Astrocyte (in vitro differentiated cells and primary cell): ENCODE measurements around the gene MS4A1. TPM values are rescaled to one million over a fixed set of nuclear protein-coding genes. Genes with fewer than 3 reads are reported as not detected.

Experiments
- DNase-seq: peaks from one replicate; pipeline ENCODE4 v3.0.0-alpha.2; 2010; ENCODE audit warnings: low read depth
- FAIRE-seq: peaks from 2 replicates; lab custom pipeline; 2011; peaks lifted over from hg19 to GRCh38; lab: Jason Lieb, UNC
- H2AFZ ChIP-seq: 2 replicates; pipeline ENCODE4 v1.6.0; 2012; ENCODE audit warnings: low read depth, low read length, inconsistent platforms
- H3K27ac ChIP-seq: 2 replicates; pipeline ENCODE4 v1.5.1; 2011; ENCODE audit warnings: low read depth, low read length, inconsistent platforms
- H3K27me3 ChIP-seq: 2 replicates; pipeline ENCODE4 v1.6.0; 2011; ENCODE audit warnings: low read length, inconsistent platforms; ENCODE audit not compliant: insufficient read depth
- H3K36me3 ChIP-seq: 2 replicates; pipeline ENCODE4 v1.5.1; 2011; ENCODE audit warnings: low read length, inconsistent platforms; ENCODE audit not compliant: insufficient read depth
- H3K4me1 ChIP-seq: 2 replicates; pipeline ENCODE4 v1.5.1; 2011; ENCODE audit warnings: low read length, inconsistent platforms; ENCODE audit not compliant: insufficient read depth
- H3K4me2 ChIP-seq: 2 replicates; pipeline ENCODE4 v1.6.0; 2012; ENCODE audit warnings: low read length, inconsistent platforms
- H3K4me3 ChIP-seq: 2 replicates; pipeline ENCODE4 v1.5.1; 2011; ENCODE audit warnings: low read depth, mild to moderate bottlenecking, low read length, inconsistent platforms; ENCODE audit not compliant: insufficient read depth
- H3K79me2 ChIP-seq: 2 replicates; pipeline ENCODE4 v1.6.0; 2012; ENCODE audit warnings: mild to moderate bottlenecking, low read length, inconsistent platforms; ENCODE audit not compliant: insufficient read depth
- H3K9ac ChIP-seq: 2 replicates; pipeline ENCODE4 v1.6.0; 2012; ENCODE audit warnings: mild to moderate bottlenecking, low read length, inconsistent platforms
- H3K9me3 ChIP-seq: 2 replicates; pipeline ENCODE4 v1.5.1; 2012; ENCODE audit warnings: low read depth, mild to moderate bottlenecking, low read length, inconsistent platforms; ENCODE audit not compliant: insufficient read depth
- H4K20me1 ChIP-seq: 2 replicates; pipeline ENCODE4 v1.6.0; 2012; ENCODE audit warnings: low read length, inconsistent platforms; ENCODE audit not compliant: insufficient read depth
- H3K27ac Mint-ChIP-seq: one replicate; pipeline ENCODE4 v1.8.0; 2021; ENCODE audit warnings: mild to moderate bottlenecking, mixed read lengths; ENCODE audit not compliant: unreplicated experiment
- H3K27me3 Mint-ChIP-seq: one replicate; pipeline ENCODE4 v1.8.0; 2021; ENCODE audit warnings: low read depth, mixed read lengths; ENCODE audit not compliant: unreplicated experiment
- H3K36me3 Mint-ChIP-seq: one replicate; pipeline ENCODE4 v1.8.0; 2021; ENCODE audit warnings: low read depth, mixed read lengths; ENCODE audit not compliant: unreplicated experiment
- H3K4me1 Mint-ChIP-seq: one replicate; pipeline ENCODE4 v1.8.0; 2021; ENCODE audit warnings: low read depth, mixed read lengths; ENCODE audit not compliant: unreplicated experiment
- H3K4me3 Mint-ChIP-seq: one replicate; pipeline ENCODE4 v1.8.0; 2021; ENCODE audit warnings: mild to moderate bottlenecking, moderate library complexity, mixed read lengths; ENCODE audit not compliant: unreplicated experiment
- H3K9me3 Mint-ChIP-seq: one replicate; pipeline ENCODE4 v1.8.0; 2021; ENCODE audit warnings: mild to moderate bottlenecking, mixed read lengths; ENCODE audit not compliant: unreplicated experiment
- CTCF ChIP-seq: IDR thresholded peaks from 2 replicates; pipeline ENCODE4 v1.5.1; 2011; ENCODE audit warnings: low read depth, mild to moderate bottlenecking, inconsistent platforms, low read length, moderate library complexity; ENCODE audit not compliant: insufficient read depth
- EZH2 ChIP-seq: IDR thresholded peaks from 2 replicates; pipeline ENCODE4 v1.6.1; 2012; ENCODE audit warnings: mild to moderate bottlenecking, low read length, inconsistent platforms; ENCODE audit not compliant: insufficient read depth
- total RNA-seq: library from RNA; stranded (reverse); gene quantifications from 2 replicates; pipeline ENCODE4 v1.2.1, GENCODE V29; 2021

The MS4A1 gene
- total RNA-seq, 1 donor from 2014 or later: not detected

GRCh38 chr11:60511393-60511792, 55.7 kb downstream of the MS4A1 start:
- Mint-ChIP-seq H3K4me1 (no peaks in the 10 kb centered on the region), H3K27ac (no peak overlapping the region), H3K36me3 (no peaks in the 10 kb centered on the region), H3K9me3 (no peaks in the 10 kb centered on the region), H3K27me3 (no peaks in the 10 kb centered on the region), H3K4me3 (no peak overlapping the region)
- H3K9me3 ChIP-seq: peaks cover 4% of the 10 kb centered on the region
- no peak overlapping the region for H3K9ac ChIP-seq
- TF ChIP-seq EZH2 (no peak), CTCF (no peak)
- H3K36me3 ChIP-seq: no peaks in the 10 kb centered on the region
- FAIRE-seq: no peak
- no peaks in the 10 kb centered on the region for H3K4me1 ChIP-seq
- H3K4me2 ChIP-seq: no peak overlapping the region
- no peaks in the 10 kb centered on the region for H3K79me2 ChIP-seq
- no peaks in the 10 kb centered on the region for H4K20me1 ChIP-seq
- DNase-seq: no peak
- no peak overlapping the region for H2AFZ ChIP-seq
- no peak overlapping the region for H3K4me3 ChIP-seq
- H3K27ac ChIP-seq: no peak overlapping the region
- H3K27me3 ChIP-seq: no peaks in the 10 kb centered on the region

GRCh38 chr11:60512651-60513225, 57.1 kb downstream of the MS4A1 start:
- H3K4me2 ChIP-seq: no peak overlapping the region
- H3K9ac ChIP-seq: no peak overlapping the region
- Mint-ChIP-seq H3K36me3 (no peaks in the 10 kb centered on the region), H3K27me3 (no peaks in the 10 kb centered on the region), H3K4me1 (no peaks in the 10 kb centered on the region), H3K9me3 (no peaks in the 10 kb centered on the region), H3K27ac (no peak overlapping the region), H3K4me3 (no peak overlapping the region)
- no peak for DNase-seq
- no peaks in the 10 kb centered on the region for H3K27me3 ChIP-seq
- FAIRE-seq: no peak
- no peaks in the 10 kb centered on the region for H3K9me3 ChIP-seq
- no peak overlapping the region for H3K4me3 ChIP-seq
- no peak overlapping the region for H2AFZ ChIP-seq
- no peak overlapping the region for H3K27ac ChIP-seq
- no peaks in the 10 kb centered on the region for H3K4me1 ChIP-seq
- H3K36me3 ChIP-seq: no peaks in the 10 kb centered on the region
- no peaks in the 10 kb centered on the region for H4K20me1 ChIP-seq
- TF ChIP-seq EZH2 (no peak), CTCF (no peak)
- H3K79me2 ChIP-seq: no peaks in the 10 kb centered on the region
